Endothelial cell of umbilical vein (primary cell): ENCODE results near the gene SCTR. TPM values are rescaled to one million over a fixed set of nuclear protein-coding genes. Genes with fewer than 3 reads are reported as not detected.

Source experiments
- Bru-seq: library from RNA; stranded (reverse); fragments of 400-500 nt; gene quantifications from one replicate; lab custom pipeline; 2021; lab: Mats Ljungman, UMichigan
- BruChase-seq, 2 experiments: library from RNA; stranded (reverse); fragments of 400-500 nt; gene quantifications; one replicate each; lab custom pipeline; 2021; lab: Mats Ljungman, UMichigan
- BruUV-seq: library from RNA; stranded (reverse); fragments of 400-500 nt; replicated peaks from 2 replicates; lab custom pipeline; 2021; lab: Mats Ljungman, UMichigan
- CTCF ChIA-PET: fragments of 300-600, 350-600 bp; sonication (Branson Sonifier 250); formaldehyde crosslinking; loops from one replicate; lab custom pipeline; 2021; ENCODE audit warnings: antibody characterized with exemption, inconsistent platforms; lab: Charles Lee
- POLR2A ChIA-PET: fragments of 300-600, 350-600 bp; sonication (Branson Sonifier 250); formaldehyde crosslinking; loops from one replicate; lab custom pipeline; 2021; ENCODE audit warnings: antibody characterized with exemption, inconsistent platforms; lab: Charles Lee
- DNase-seq: peaks from one replicate; pipeline ENCODE4 v3.0.0-alpha.2; 2011; ENCODE audit warnings: low read depth, low spot score
- FAIRE-seq: peaks from 2 replicates; lab custom pipeline; 2011; peaks lifted over from hg19 to GRCh38; lab: Jason Lieb, UNC
- H2AFZ ChIP-seq: 2 replicates; pipeline ENCODE4 v1.6.0; 2012; ENCODE audit warnings: low read depth, low read length, control low read depth, inconsistent platforms
- H3K27ac ChIP-seq: 2 replicates; pipeline ENCODE4 v1.5.1; 2011; ENCODE audit warnings: low read depth, mild to moderate bottlenecking, control low read depth, low read length, moderate library complexity; ENCODE audit not compliant: insufficient read depth
- H3K27me3 ChIP-seq, 2 experiments: 2 replicates each; pipeline versions ENCODE4 v1.6.0 to v1.6.1; 2011; ENCODE audit warnings: low read length in 2 of 2, mixed read lengths in 1 of 2; ENCODE audit not compliant: control insufficient read depth in 2 of 2, insufficient read depth in 2 of 2
- H3K36me3 ChIP-seq, 2 experiments: 2 replicates in 1 of 2; 3 replicates in 1 of 2; pipeline ENCODE4 v1.5.1; 2011; ENCODE audit warnings: low read length in 2 of 2, mild to moderate bottlenecking in 1 of 2, moderate library complexity in 1 of 2; ENCODE audit not compliant: control insufficient read depth in 2 of 2, insufficient read depth in 2 of 2; ENCODE audit errors: extremely low read depth in 1 of 2
- H3K4me1 ChIP-seq: 3 replicates; pipeline ENCODE4 v1.5.1; 2011; ENCODE audit warnings: mild to moderate bottlenecking, low read length; ENCODE audit not compliant: control insufficient read depth, insufficient read depth; ENCODE audit errors: extremely low read depth
- H3K4me2 ChIP-seq: 2 replicates; pipeline ENCODE4 v1.6.1; 2011; ENCODE audit warnings: low read length, control low read depth, mixed read lengths; ENCODE audit not compliant: insufficient read depth
- H3K4me3 ChIP-seq, 3 experiments: fragments of 200-600 bp in 1 of 3; sonication (generic), shearing (Covaris generic) in 1 of 3; replicated peaks in 1 of 3; 2 replicates each; pipeline ENCODE4 v1.5.1; 2011 to 2016; ENCODE audit warnings: control low read depth in 3 of 3, low read length in 3 of 3, mild to moderate bottlenecking in 2 of 3, inconsistent platforms in 1 of 3, low read depth in 1 of 3, moderate library complexity in 1 of 3; ENCODE audit not compliant: insufficient read depth in 1 of 3
- H3K79me2 ChIP-seq: 2 replicates; pipeline ENCODE4 v1.6.0; 2012; ENCODE audit warnings: low read length, inconsistent platforms; ENCODE audit not compliant: control insufficient read depth, insufficient read depth
- H3K9ac ChIP-seq: replicated peaks from 2 replicates; pipeline ENCODE3; 2011; ENCODE audit warnings: low read length, control low read depth; ENCODE audit not compliant: insufficient read depth; ENCODE audit errors: extremely low read depth
- H3K9me1 ChIP-seq: replicated peaks from 3 replicates; pipeline ENCODE4 v1.6.0; 2011; ENCODE audit warnings: mild to moderate bottlenecking, low read length; ENCODE audit not compliant: control insufficient read depth, insufficient read depth; ENCODE audit errors: extremely low read depth
- H3K9me3 ChIP-seq: replicated peaks from 2 replicates; pipeline ENCODE4 v1.5.1; 2012; ENCODE audit warnings: low read length, inconsistent platforms; ENCODE audit not compliant: control insufficient read depth, insufficient read depth
- H4K20me1 ChIP-seq: replicated peaks from 2 replicates; pipeline ENCODE3; 2011; ENCODE audit warnings: mild to moderate bottlenecking, low read length; ENCODE audit not compliant: control insufficient read depth, insufficient read depth; ENCODE audit errors: extremely low read depth
- EZH2 ChIP-seq: IDR thresholded peaks from 2 replicates; pipeline ENCODE4 v1.6.1; 2012; ENCODE audit warnings: borderline replicate concordance, low read depth, mild to moderate bottlenecking, moderate library complexity, low read length, inconsistent platforms; ENCODE audit not compliant: severe bottlenecking
- FOS ChIP-seq: IDR thresholded peaks from 2 replicates; pipeline ENCODE4 v1.6.1; 2011; ENCODE audit warnings: mild to moderate bottlenecking, low read length, moderate library complexity, borderline replicate concordance; ENCODE audit not compliant: insufficient read depth
- JUN ChIP-seq: IDR thresholded peaks from 2 replicates; pipeline ENCODE4 v1.6.1; 2011; ENCODE audit warnings: borderline replicate concordance, low read depth; ENCODE audit not compliant: insufficient read length, insufficient read depth
- dilution Hi-C: fragments of 300-500 bp; cut with MboI; formaldehyde crosslinking; loops from one replicate; pipeline ENCODE4 v1.15.0; 2019; ENCODE audit warnings: low sequenced_read_pairs; ENCODE audit not compliant: extremely low pct_ligation_motif_present
- intact Hi-C: fragments of 100-400 bp; cut with micrococcal nuclease; formaldehyde crosslinking; loops from one replicate; pipeline ENCODE4 v1.10.0; 2022
- long read RNA-seq: library from polyadenylated mRNA; stranded (forward); transcript quantifications from one replicate; pipeline ENCODE4 v2.0.0, GENCODE V29; 2021
- polyA minus RNA-seq, 3 experiments: library from RNA; depleted of rRNA, polyadenylated mRNA; stranded (reverse); fragments of >200 nt; gene quantifications; 1 replicate in 1 of 3; 2 replicates in 2 of 3; pipeline ENCODE4 v1.2.3, GENCODE V29; 2011
- polyA plus RNA-seq, 4 experiments: library from polyadenylated mRNA; depleted of rRNA in 3 of 4; stranded (reverse) in 3 of 4; unstranded in 1 of 4; fragments of >200 nt; gene quantifications; 2 replicates each; pipeline versions ENCODE4 v1.2.1 to v1.2.3, GENCODE V29; 2011 to 2012; ENCODE audit warnings: missing spikeins in 1 of 4
- total RNA-seq: library from RNA; stranded (reverse); gene quantifications from 2 replicates; pipeline ENCODE4 v1.2.3, GENCODE V29; 2021
- TF ChIP-seq, protein P1 (sequence below): IDR thresholded peaks from 2 replicates; pipeline ENCODE4 v1.6.1; 2011; ENCODE audit not compliant: insufficient read depth, insufficient read length

Gene SCTR
- not detected in 2 replicates for total RNA-seq
- not detected in 2 replicates for polyA plus RNA-seq
- polyA plus RNA-seq (2011; cell fraction: cytosol; rRNA removed): not detected in 2 replicates
- not detected in 2 replicates for polyA plus RNA-seq (2011; cell fraction: nucleus; rRNA removed)
- not detected in 2 replicates for polyA plus RNA-seq (2012)
- polyA minus RNA-seq: not detected in 2 replicates
- polyA minus RNA-seq (2011; cell fraction: cytosol; rRNA and poly(A)+ RNA removed): not detected
- polyA minus RNA-seq (2011; cell fraction: nucleus; rRNA and poly(A)+ RNA removed): not detected in 2 replicates
- Bru-seq, nascent RNA: percentile 1 among the genes with signal in this experiment
- not detected for BruChase-seq, experiment 1, labeled RNA remaining after a 6-hour chase
- percentile 1 among the genes with signal in this experiment for BruChase-seq, experiment 2, labeled RNA remaining after a 2-hour chase
- long read RNA-seq: 0 reads

DNA sequence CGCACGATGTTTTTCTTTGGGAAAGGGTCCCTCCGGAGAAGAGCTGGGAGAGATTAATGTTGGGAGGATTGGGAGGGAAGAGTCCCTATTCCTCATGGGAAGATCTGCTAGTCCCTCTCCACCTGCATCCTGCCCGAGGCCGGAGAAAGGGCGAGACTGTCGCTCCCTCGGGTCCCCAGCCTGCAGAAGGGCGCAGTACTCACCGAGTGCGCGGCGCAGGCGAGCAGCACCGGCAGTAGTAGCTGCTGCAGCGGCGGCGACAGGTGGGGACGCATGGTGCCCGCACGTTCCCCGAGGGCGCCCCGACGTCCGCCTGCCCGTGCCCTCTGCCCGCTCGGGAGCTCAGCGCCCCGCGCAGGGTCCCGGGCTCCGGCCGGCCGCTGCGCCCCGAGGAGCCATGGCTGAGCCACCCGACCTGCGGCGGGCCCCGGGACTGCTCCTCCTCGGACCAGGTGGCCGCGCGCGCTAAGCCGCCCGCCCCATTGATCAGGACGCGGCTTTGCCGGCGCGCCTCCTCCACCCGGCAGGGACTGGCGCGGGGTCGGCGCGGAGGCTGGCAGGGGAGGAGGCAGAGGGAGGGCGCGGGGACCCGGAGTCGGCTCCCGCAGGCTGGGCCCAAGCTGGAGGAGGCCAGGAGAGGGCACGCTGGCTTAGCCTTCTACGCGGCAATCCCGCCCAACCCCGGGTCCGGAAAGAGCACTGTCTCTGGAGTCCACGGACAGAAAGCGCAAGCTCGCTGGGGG lies at the start of gene SCTR:
Gene SCTR (minus strand): TSS at position 532 of the 743 bp plus-strand sequence. CDS start 257 bp downstream, at position 275.
- no peaks in the 10 kb centered on the region for H3K4me1 ChIP-seq
- H2AFZ ChIP-seq: no peak within 1 kb of the TSS
- no peaks in the 10 kb centered on the region for H3K79me2 ChIP-seq
- no peak within 1 kb of the TSS for H3K4me3 ChIP-seq
- no peaks in the 10 kb centered on the region for H4K20me1 ChIP-seq
- DNase-seq (no peak), FAIRE-seq (no peak)
- H3K9me3 ChIP-seq: no peaks in the 10 kb centered on the region
- intact Hi-C loops: no loop called here
- CTCF ChIA-PET: interaction anchor here (1.6 kb wide), 1 partner anchor 9 kb away, joined by 7 read pairs; no protein-coding TSS in a partner anchor
- TF ChIP-seq EZH2 (peak; percentile 49), JUN (no peak), FOS (no peak)
- TF ChIP-seq, protein P1, sequence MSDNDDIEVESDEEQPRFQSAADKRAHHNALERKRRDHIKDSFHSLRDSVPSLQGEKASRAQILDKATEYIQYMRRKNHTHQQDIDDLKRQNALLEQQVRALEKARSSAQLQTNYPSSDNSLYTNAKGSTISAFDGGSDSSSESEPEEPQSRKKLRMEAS: no peak
- H3K9me1 ChIP-seq: no peaks in the 10 kb centered on the region
- peaks cover 37 to 57% of the 10 kb centered on the region in 2 experiments for H3K27me3 ChIP-seq
- no peak within 1 kb of the TSS for H3K4me2 ChIP-seq
- no TSS peak for BruUV-seq
- POLR2A ChIA-PET: no interaction called here
- H3K27ac ChIP-seq: no peak within 1 kb of the TSS
- dilution Hi-C loops: no loop called here
- no peaks in the 10 kb centered on the region for H3K36me3 ChIP-seq
- H3K9ac ChIP-seq: no peak within 1 kb of the TSS
